ENCODE results near the gene CAMKK1. TPM values are rescaled to one million over a fixed set of nuclear protein-coding genes. Genes with fewer than 3 reads are reported as not detected.
A peak's percentile ranks its signal among the peaks of the same experiment; 100 is the strongest.

Gene CAMKK1
- total RNA-seq, 1 donor from 2014 or later: 4.1 TPM

- Mint-ChIP-seq H3K9me3 (ENCODE audit: unreplicated experiment) (no peaks in the 10 kb centered on the region), H3K27me3 (ENCODE audit: unreplicated experiment) (peaks cover 4% of the 10 kb centered on the region), H3K27ac (ENCODE audit: unreplicated experiment) (no peak overlapping the region), H3K4me3 (ENCODE audit: unreplicated experiment) (no peak overlapping the region), H3K36me3 (ENCODE audit: low read depth, unreplicated experiment) (no peaks in the 10 kb centered on the region), H3K4me1 (ENCODE audit: unreplicated experiment) (peaks cover 6% of the 10 kb centered on the region)
- DNase-seq (ENCODE audit: low spot score): no peak
- no peak for TF ChIP-seq CTCF (IDR thresholded peaks at IDR 0.05; ENCODE audit: unreplicated experiment)
These were observed 41.3 kb downstream of the CAMKK1 start for GRCh38 chr17:3851461-3852100.

DNA sequence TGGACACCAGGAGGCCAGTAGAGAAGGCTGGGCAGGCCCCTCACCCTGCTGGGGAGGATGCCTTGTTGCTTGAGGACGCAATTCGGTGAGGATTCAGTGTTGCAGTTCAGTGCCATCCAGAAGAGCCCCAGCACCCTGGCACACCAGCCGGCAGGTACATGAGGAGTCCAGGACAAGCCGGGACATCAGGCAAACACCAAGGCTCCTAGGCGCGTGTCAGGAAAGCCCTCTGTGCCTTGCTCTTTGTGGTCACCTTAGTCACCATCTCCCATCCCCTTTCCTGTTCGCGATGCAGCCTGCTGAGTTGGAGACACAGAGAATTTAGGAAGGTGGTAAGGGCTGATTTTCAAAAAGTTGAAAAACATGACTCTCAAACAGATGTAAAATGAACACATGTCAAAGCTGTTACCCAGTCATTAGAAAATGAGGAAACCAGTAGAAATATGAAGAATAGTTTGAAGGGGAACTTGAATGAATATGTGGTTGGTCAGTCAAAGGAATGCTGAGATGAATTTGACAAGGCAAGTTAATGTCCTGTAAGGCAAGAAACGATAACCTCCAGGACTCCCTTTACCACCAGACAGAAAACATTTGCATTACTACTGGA, 44.5 kb downstream of the CAMKK1 start:
- peaks cover 9% of the 10 kb centered on the region for H3K36me3 Mint-ChIP-seq (ENCODE audit: low read depth, unreplicated experiment)
- no peak overlapping the region for H3K27ac Mint-ChIP-seq (ENCODE audit: unreplicated experiment)
- no peak overlapping the region for H3K4me3 Mint-ChIP-seq (ENCODE audit: unreplicated experiment)
- no peaks in the 10 kb centered on the region for H3K9me3 Mint-ChIP-seq (ENCODE audit: unreplicated experiment)
- peaks cover 8% of the 10 kb centered on the region for H3K27me3 Mint-ChIP-seq (ENCODE audit: unreplicated experiment)
- H3K4me1 Mint-ChIP-seq (ENCODE audit: unreplicated experiment): peaks cover 17% of the 10 kb centered on the region
- TF ChIP-seq CTCF (IDR thresholded peaks at IDR 0.05; ENCODE audit: unreplicated experiment): no peak
- no peak for DNase-seq (ENCODE audit: low spot score)

- Mint-ChIP-seq H3K27ac (ENCODE audit: unreplicated experiment) (peak overlapping the region; percentile 45), H3K4me3 (ENCODE audit: unreplicated experiment) (peak overlapping the region; percentile 88), H3K4me1 (ENCODE audit: unreplicated experiment) (peaks cover 13% of the 10 kb centered on the region)
These were observed 45.6 kb downstream of the CAMKK1 start for GRCh38 chr17:3847165-3847670.

DNA sequence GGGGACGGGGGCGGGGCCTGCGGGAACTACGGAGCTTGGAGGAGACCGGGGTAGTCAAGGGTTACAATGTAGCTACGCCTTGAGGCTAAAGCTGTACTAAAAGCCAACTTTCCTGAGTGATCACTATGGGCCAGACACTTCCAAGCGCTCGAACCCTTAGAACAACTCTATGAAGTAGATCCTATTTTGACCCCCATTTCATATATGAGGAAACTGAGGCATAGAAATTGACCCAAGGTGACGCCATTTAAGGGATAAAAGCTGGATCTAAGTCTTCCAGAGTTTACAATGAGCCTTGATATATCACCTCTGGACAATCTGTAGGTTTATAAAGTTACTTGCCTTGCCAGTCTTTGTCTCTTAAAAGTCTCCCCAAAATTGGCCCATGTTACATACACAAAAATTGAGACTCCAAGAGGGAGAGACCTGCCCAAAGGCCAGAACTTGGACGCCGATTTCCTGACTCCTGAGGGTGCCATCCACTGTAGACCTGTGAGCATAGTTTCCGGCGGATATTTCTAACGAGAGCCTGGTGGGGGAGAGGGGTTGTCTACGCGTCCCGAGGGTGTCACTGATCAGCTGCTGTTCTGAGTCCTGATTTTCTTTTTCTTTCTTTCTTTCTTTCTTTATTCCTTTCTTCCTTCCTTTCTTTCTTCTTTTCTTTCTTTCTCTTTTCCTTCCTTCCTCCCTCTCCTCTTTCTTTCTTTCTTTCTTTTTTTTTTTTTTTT, 46.3 kb downstream of the CAMKK1 start:
- no peak for DNase-seq (ENCODE audit: low spot score)
- Mint-ChIP-seq H3K4me1 (ENCODE audit: unreplicated experiment) (peaks cover 13% of the 10 kb centered on the region), H3K4me3 (ENCODE audit: unreplicated experiment) (peak overlapping the region; percentile 88), H3K27me3 (ENCODE audit: unreplicated experiment) (peaks cover 8% of the 10 kb centered on the region), H3K9me3 (ENCODE audit: unreplicated experiment) (no peaks in the 10 kb centered on the region), H3K36me3 (ENCODE audit: low read depth, unreplicated experiment) (peaks cover 9% of the 10 kb centered on the region), H3K27ac (ENCODE audit: unreplicated experiment) (peak overlapping the region; percentile 74)
- no peak for TF ChIP-seq CTCF (IDR thresholded peaks at IDR 0.05; ENCODE audit: unreplicated experiment)

More at GRCh38 chr17:3847165-3847670, 45.6 kb downstream of the CAMKK1 start:
- Mint-ChIP-seq H3K36me3 (ENCODE audit: low read depth, unreplicated experiment) (peaks cover 9% of the 10 kb centered on the region), H3K27me3 (ENCODE audit: unreplicated experiment) (peaks cover 8% of the 10 kb centered on the region), H3K9me3 (ENCODE audit: unreplicated experiment) (no peaks in the 10 kb centered on the region)
- TF ChIP-seq CTCF (IDR thresholded peaks at IDR 0.05; ENCODE audit: unreplicated experiment): no peak
- no peak for DNase-seq (ENCODE audit: low spot score)
